Left colon (tissue), 2 donors: Measurements from ENCODE around the gene CDCA4. TPM values are rescaled to one million over a fixed set of nuclear protein-coding genes. Genes with fewer than 3 reads are reported as not detected.
A peak's percentile ranks its signal among the peaks of the same experiment; 100 is the strongest.

Experiments
- ATAC-seq: fragments of 200-7000 bp; cut with Tn5 transposase; one replicate; pipeline ENCODE4 v1.9.1; 2020; ENCODE audit warnings: mild to moderate bottlenecking, moderate library complexity
- DNase-seq, 2 donors: peaks; one replicate each; pipeline ENCODE4 v3.0.0-alpha.2; 2020
- intact Hi-C, 2 donors: fragments of 100-400 bp; cut with DNase I in 1 of 2; cut with micrococcal nuclease in 1 of 2; formaldehyde crosslinking; loops; one replicate each; pipeline versions ENCODE4 v1.11.2 to v1.14.0; 2022; cut with DNase I, micrococcal nuclease
- total RNA-seq, 2 donors: library from RNA; stranded (reverse); fragmentation: NEBNext Ultra II Directional; extraction: Animal tissue kit (Norgen Biotek cat#: 25700); gene quantifications; one replicate each; pipeline ENCODE4 v1.2.1, GENCODE V29; 2021
- donor health status: DM: no; HTN: no; CAD: no.
- donor health status: DM: yes; HTN: yes; CAD: no.

CDCA4 gene
- total RNA-seq, 2 donors from 2014 or later, result 5.2 to 6.5 TPM

DNA sequence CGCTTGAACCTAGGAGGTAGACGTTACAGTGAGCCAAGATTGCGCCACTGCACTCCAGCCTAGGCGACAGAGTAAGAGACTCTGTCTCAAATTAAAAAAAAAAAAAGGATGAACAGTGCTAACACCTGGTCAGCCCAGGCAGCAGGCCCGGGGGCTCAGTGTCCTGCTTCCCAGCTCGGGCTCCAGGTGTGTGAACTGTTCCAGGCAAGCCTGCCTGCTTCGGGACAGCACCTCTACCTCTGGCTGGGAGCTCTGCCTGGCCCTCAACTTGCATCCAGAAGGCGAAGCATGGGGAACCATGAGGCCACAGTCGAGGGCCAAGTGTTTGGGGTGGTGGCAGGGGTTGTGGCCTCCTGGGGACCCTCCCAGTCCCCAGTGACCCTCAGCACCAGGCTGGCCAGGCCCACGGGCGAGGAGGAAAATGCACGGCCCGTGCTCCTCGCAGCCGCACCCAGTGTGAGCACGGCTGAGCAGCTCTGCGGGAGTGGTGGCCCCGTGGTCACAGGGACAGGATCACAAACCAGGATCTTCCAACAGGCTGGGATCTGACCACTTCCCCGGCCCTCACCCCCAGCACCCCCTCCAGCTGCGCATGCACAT is 15.5 kb downstream of the CDCA4 start:
- ATAC-seq (peak; percentile 26), DNase-seq (no peak)
- intact Hi-C loops, result no loop called here

DNA sequence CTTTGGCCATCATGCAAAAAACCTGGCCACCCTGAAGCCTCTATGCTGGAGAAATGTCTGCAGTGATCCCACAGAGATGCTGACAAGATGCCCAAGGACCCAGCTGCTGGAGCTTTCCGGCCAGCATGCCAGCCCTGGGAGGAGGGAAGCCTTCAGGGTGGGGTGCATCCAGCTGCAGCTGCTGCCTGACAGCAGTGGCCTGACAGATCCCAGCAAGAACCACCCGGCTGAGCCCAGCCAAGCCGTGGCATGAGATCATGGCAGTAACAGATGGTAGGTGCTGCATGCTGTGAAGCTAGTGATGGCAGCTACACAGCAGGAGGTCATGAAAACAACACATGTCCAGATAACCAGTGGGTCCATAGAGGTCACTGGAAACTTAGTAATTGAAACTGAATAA is 21.5 kb downstream of the CDCA4 start:
- intact Hi-C loops, result no loop called here
- DNase-seq (no peak), ATAC-seq (no peak)

DNA sequence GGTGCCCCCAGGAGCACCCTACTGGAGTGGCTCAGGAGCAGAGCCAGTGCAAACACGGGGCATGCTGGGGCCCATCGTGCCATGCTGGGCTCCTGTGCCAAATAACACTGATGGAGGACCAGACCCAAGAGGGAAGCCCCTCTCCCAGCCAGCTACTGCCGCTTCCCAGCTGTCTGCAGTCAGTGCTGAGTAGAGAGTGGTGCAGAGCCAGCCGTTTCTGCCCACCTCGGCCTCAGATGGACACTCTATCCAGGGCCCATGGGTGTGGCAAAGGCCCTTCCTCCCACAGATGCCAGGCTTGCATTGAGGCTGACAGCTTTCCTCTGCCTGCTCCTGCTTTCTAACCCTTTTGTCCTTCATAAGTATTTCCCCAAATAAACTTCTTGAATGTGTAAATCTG is 22.1 kb downstream of the CDCA4 start:
- DNase-seq, result no peak
- ATAC-seq, result no peak
- intact Hi-C loops, result no loop called here

DNA sequence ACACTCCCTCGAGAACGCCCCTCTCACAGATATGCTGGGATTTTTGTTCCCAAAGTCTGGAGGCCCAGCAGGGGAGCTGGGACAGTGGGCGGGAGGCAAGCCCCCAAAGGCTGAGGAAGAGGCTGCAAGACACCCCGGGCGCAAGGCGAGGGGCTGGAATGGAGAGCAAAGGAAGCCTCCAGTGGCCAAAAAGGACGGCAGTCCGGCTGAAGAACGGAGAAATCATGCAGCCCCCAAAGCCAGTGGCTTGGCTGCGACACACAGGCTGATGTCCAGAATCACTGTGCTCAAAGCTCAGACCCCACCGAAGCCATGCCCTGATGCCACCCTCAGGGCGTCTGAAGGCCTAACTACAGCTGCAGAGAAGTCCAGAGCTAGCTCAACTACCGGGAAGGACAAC is 24.4 kb downstream of the CDCA4 start:
- DNase-seq, result no peak
- no peak for ATAC-seq
- intact Hi-C loops, result no loop called here

DNA sequence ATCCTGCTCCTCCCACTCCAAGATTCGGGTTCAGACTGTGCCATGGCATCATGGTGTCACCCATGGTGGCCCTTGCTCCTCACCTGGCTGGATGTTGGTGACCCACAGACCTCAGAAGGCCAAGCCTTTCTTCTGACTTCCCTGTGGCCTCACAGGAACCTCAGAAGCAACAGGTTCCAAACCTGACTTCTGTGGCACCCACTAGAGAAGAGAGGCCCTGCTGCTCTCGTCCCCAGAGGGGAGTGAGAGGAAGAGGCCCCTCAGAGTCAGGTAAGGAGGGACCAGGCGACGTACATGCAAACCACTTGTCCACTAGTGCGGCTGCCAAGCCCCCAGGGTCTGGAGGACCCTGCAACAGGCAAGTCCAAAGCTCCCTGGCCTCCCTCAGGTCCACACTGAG is 24.9 kb downstream of the CDCA4 start:
- ATAC-seq (no peak), DNase-seq (no peak)
- intact Hi-C loops, result no loop called here

DNA sequence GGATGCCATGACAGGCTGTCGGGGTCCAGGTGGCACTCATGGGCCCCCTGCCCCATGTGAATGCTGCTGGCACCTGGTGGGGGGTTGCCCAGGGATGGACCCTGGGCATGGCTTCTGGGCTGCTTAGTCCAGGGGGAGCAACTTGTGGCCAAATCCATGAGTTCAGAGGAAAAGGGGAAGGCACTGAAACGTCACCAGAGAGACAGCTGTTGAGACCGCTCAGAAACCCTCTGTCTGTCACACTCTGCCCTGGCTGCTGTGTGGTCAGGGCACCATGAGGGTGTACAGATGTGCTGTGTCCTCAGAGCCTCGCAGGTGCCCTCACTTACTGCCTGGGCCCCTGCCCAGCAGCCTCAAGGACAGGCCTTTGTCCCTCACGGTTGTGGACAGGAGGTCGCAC is 25.9 kb downstream of the CDCA4 start:
- intact Hi-C loops, result no loop called here
- no peak for DNase-seq
- ATAC-seq, result no peak

DNA sequence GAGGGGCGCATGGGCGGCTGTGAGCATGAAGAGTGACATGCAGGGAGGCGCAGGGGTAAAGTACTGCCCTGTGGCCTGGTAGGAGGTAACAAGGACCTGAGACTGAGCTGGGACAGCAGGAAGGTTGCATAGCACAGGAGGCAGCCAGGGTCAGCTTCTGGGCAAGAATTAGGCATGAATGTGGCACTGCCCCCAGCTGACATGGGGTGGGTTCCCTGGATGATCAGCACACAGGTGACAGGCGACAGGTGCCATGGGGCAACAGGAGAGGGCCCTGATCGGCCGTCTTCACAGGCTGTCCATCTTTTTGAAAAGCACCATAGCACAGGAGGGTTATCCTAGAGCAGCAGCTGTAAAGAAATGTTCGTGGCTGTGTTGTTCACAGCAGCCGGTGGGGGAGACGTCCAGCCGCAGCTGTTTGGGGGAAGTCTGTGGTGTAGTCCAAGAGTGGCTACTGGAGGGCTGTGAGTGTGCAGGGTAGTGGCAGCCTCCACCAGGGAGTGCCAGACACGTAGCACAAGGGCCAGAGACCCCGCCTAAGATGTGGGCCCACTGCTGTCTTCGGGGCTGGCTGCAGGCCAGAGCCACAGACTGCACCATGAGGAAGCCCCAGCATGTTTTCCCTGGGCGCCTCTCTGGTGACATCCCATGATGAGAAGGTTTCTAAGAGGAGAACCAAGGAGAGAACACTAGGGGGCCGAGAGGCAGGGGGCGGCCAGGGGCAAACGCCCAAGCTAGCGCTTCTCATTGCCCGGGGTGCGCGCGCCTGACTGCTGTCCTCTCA is 26.9 kb downstream of the CDCA4 start:
- ATAC-seq, result no peak
- intact Hi-C loops, result no loop called here
- DNase-seq, result no peak

DNA sequence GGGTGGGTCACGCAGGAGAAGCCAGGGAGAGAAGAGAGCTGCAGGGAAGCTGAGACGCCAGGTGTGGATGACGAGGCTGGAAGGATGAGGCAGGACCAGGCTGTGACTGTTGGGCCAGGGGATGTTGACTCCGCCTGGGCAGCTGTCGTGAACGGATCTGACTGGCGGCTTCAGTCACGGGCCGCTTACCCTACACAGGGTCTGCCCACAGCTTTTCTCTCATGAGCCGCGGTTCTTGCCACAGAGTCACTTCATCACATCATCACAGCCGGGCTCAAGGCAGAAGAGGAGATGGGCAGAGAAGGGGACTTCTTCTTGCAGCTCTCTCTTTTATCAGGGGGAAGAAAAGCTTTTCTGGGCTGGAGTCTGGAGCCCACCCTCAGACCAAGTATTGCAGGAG is 27.6 kb downstream of the CDCA4 start:
- no peak for ATAC-seq
- no peak for DNase-seq
- intact Hi-C loops, result no loop called here

DNA sequence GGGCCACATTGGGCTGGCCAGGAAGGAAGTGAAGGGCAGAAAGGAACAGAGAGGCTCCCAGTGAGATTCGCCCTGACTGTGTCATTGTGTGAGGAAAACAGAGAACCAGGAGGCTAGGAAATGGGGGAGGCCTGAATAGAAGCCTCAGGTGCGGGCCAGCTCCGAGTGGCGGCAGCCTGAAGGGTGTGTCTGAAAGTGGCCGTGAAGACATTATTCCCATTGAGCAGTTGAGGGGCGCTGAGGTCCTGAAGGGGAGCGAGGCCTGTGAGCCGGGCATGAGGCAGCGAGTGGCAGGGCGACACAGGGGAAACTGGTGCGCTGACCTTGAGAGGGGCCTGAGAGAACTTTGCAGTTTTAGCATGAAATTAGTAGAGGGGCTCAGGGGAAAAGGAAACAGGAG is 28.4 kb downstream of the CDCA4 start:
- DNase-seq (no peak), ATAC-seq (no peak)
- intact Hi-C loops, result no loop called here

DNA sequence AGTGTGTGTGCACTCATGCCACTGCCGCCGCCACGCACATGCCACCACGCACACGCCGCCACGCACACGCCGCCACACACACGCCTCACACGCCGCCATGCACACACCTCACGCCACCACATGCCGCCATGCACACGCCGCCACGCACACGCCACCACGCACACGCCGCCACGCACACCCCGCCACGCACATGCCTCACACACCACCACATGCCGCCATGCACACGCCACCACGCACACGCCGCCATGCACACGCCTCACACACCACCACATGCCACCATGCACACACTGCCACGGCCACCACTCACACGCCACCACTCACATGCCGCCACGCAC is 29.0 kb downstream of the CDCA4 start:
- ATAC-seq, result no peak
- no peak for DNase-seq
- intact Hi-C loops, result no loop called here

DNA sequence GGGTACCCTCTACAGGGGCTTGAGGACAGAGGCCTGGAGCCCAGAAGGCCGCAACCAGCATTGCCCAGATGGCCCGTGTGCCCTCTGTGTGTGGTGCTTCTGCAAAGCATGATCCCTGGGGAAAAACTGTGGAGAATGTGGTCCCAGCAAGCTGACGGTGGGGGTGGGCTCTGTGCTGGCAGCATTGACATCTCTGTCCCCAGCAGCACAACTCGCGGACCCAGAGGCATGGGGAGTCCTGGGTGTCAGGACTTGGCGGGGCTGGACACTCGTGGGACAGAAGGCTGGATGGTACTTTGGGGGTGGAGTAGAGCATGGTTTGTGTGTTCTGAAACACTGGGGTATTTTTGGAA is 31.0 kb downstream of the CDCA4 start:
- intact Hi-C loops, result no loop called here
- no peak for DNase-seq
- ATAC-seq, result no peak

DNA sequence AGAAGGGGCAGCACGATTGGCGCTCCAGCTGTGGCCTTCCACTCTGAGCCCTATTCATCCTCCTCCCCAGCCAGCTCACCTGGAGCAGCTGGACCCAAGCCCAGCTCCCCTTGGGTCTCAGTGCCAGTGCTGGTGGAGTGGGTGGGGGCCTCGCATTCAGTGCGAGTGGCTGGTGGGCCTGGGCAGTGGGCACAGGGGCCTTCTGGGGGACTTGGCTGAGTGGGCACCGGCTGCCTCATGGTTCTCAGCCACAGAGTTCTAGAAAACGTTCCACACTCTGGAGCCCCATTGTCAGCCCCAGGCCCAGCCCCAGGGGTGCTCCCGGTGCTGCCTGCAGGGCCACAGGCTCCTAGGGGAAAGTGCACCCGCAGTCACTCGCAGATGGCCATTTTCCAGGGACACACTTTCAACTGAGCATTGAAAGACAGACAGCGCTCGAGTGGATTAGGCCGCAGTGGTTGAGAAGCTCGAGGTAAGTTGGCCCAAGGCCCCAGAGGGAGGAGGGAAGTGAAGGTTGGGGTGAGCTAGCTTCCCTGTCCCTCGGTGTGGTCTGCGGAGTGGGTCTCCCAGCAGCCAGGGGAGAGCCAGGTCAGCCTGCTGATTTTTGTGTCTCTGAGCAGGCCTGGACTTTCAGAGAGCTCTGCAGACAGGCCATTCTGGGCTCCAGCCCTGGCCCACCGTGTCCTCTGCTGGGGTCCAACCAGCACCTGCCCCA is 31.5 kb downstream of the CDCA4 start:
- intact Hi-C loops, result no loop called here
- ATAC-seq, result no peak
- DNase-seq, result no peak

DNA sequence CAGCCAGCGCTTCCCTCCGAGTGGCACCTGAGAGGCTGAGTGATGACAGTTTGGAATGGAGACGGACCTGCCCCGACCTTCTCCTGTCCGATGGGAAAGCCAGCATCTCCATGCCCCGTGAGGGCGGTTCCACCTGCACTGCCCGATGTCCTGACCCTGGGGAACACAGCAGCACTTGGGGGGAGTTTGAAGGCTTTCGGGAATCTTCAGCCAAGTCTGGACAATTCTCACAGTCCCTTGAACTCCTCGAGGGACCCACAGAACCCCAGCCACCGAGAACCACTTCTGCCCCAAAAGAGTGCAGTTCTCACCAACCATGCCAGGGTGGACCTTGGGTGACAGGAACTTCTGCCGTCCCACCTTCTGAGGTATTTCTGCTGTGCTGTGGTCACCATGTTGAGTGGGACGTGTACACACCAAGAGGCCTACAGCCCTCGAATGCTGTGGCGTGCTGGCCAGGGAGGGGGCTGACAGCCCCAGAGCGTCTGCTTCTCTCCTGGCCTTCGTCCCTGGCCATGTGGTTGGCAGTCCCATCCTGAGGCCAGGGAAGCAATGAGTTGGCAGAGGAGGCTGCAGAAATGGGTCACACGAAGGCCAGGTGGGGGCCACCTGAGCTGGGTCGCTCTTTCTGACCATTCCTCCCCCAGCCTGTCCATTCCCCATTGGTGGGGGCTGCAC is 34.3 kb downstream of the CDCA4 start:
- ATAC-seq (no peak), DNase-seq (no peak)
- intact Hi-C loops, result no loop called here

DNA sequence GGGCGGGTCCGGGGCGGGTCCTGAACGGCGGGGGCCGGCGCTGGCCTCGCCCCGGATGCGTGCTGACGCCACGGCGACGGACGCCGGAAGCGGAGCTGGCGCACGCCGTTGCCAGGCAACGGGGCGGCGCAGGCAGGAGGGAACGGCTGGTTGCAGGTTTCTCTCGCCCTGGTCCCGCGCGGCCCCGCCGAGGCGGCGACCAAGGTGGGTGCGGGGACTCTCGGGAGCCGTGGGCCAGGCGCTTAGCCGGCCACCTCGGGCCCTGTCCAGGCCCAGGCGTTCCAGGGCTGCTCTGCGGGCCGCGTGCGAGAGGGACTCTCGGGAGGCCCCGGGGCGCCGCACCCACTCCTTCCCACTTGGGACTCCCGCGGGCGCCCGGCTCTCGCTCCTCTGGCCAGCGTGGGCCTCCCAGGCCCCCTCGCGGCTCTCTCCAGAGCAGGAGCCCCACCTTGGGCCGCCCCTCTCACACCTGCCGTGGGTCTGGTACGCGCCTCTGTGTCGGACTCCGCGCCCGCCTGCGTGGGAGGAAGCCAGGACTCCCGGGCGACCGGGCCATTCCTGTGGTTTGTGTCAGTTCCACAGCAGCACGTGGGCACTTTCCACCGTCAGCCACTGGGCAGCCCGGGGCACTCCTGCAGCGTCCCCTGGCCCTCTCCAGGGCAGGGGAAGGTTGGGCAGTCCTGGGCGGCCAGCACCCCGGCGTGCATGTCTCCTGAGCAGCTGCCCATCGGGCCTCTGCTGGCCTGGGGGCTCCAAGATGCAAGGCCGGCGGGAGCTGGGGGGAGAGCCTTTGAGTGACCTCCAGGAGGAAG is 35.0 kb downstream of the CDCA4 start, which contains the start of gene CLBA1:
Gene CLBA1, plus strand, starts transcription at position 114 of the 812 bp plus-strand sequence. Its CDS starts 644 bp downstream, at position 758.
- ATAC-seq (peak; percentile 98), DNase-seq (peak; percentile 87 to 90)
- intact Hi-C loops, result no loop called here

DNA sequence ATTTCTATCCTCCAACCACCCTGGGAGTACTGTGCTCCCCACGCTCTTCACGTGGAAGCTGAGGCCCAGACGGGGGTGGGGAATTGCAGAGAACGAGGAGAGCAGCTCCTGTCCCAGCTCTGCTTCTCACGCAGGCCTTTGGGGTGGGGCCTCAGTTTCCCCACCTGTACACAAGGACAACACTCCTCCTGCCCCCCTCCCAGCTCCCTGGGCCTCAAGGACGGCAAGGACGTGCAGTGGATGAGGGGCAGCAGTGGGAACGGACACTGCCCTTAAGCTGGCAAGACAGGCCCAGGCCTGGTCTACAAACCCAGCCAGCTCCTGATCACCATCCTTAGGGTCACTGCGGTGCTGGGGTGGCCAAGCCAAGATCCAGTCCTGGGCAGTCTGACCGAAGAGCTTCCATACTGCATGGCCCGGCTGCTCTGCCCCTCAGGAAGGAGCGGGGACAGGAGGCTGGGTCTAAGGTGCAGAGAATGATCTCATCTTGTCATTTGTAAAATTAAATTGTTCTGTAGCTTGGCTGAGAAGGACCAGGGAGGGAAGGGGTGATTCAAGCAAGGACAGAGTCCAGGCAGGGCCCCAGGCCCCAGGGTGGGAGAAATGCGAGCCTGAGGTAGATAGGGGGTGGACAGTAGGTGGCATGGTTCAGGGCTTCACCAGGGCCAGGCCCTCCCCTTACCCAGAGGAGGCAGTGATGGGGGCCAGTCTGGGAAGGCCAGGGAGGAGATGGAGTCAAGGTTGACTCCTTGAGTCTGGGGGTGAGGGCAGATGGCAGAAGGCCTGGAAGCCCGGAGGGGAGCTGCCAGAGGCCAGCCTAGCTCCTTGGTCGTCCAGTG is 36.6 kb downstream of the CDCA4 start:
- DNase-seq, result no peak
- intact Hi-C loops, result no loop called here
- no peak for ATAC-seq

DNA sequence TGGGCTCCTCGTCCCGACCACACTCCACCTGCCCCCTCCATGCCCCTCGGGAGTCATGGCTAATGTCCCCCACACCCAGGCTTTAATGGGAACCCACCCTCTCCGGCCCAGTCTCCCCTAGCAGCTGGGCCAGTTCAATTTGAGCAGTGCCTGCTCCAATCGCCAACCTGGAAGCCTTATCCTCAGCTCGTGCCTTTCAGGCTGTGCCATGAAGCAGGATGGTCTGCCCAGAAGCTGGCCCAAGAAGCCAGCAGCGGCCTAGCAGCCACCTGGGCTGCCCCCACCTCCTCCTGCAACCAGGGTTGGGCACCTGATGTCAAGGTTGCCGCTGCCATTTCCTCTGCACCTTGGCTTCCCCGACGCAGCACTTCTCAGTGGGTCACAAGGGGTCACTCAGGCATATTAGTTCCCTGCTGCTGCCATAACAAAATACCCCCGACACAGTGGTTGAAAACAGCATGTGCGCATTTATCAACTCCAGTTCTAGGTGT is 37.6 kb downstream of the CDCA4 start:
- ATAC-seq (no peak), DNase-seq (no peak)
- intact Hi-C loops, result no loop called here

DNA sequence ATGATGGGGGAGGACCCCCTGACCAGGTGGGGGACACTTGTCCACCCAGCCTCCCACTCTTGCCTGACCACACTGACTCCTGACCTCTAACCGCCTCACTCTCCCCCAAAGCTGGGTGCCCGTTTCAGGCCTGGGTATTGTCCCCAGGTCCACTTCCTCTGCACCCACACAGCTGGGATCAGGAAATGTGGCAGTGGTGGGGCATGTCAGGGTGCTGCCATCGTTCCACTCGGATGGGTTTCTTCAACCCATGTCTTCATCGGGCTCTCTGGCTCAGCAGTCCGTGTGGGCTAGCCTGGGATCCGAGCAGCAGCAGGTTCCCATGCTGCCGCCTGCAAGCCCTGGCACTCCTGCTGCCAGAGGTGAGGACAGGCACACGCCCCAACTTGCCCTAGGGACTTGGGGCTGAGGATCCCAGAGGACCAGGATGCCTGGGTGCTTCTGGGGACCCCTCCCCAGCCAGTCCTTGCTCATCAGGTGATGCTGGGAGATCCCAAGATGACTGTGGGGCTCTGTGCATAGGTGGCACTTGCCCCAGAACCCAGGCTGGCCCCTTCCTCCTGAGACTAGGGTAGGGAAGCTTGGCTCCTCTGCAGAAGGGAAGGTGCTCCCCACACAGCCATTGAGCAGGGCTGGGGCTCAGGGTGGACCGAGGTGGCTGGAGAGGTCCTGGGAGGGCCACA is 38.2 kb downstream of the CDCA4 start:
- no peak for DNase-seq
- ATAC-seq, result no peak
- intact Hi-C loops, result no loop called here
